WTC11 (cell line): ENCODE results near the gene LHX5. TPM values are rescaled to one million over a fixed set of nuclear protein-coding genes. Genes with fewer than 3 reads are reported as not detected.

Source experiments
- ATAC-seq: fragments of 200-7000 bp; cut with Tn5 transposase; 2 replicates; pipeline ENCODE4 v1.10.0; 2021; ENCODE audit warnings: mild to moderate bottlenecking, moderate library complexity
- CTCF ChIA-PET: fragments of 300-600 bp; sonication (Branson Sonifier 250); formaldehyde crosslinking; loops from one replicate; lab custom pipeline; 2021; ENCODE audit warnings: antibody characterized with exemption; lab: Charles Lee
- POLR2A ChIA-PET: fragments of 350-600 bp; sonication (Branson Sonifier 250); formaldehyde crosslinking; loops from one replicate; lab custom pipeline; 2021; ENCODE audit warnings: antibody characterized with exemption; lab: Charles Lee
- DNase-seq: peaks from one replicate; pipeline ENCODE4 v3.0.0; 2021; ENCODE audit warnings: low spot score
- H3K27ac Mint-ChIP-seq: 2 replicates; pipeline ENCODE4 v1.8.0; 2021; ENCODE audit warnings: mixed read lengths
- H3K27me3 Mint-ChIP-seq: 2 replicates; pipeline ENCODE4 v1.8.0; 2021; ENCODE audit warnings: low read depth, mild to moderate bottlenecking, moderate library complexity, mixed read lengths
- H3K36me3 Mint-ChIP-seq: 2 replicates; pipeline ENCODE4 v1.8.0; 2021; ENCODE audit warnings: mixed read lengths
- H3K4me1 Mint-ChIP-seq: 2 replicates; pipeline ENCODE4 v1.8.0; 2022; ENCODE audit warnings: mixed read lengths
- H3K4me3 Mint-ChIP-seq: 2 replicates; pipeline ENCODE4 v1.8.0; 2021; ENCODE audit warnings: mild to moderate bottlenecking, moderate library complexity, mixed read lengths
- H3K9me3 Mint-ChIP-seq: 2 replicates; pipeline ENCODE4 v1.8.0; 2021; ENCODE audit warnings: mixed read lengths
- CREB1 ChIP-seq: sonication (generic); formaldehyde crosslinking; IDR thresholded peaks from 2 replicates; pipeline ENCODE4 v1.8.0; 2023; ENCODE audit warnings: mild to moderate bottlenecking, missing genetic modification reagents
- GTF2I ChIP-seq: fragments of 250-450 bp; sonication (Bioruptor Pico); conservative IDR thresholded peaks from 2 replicates; pipeline ENCODE4 v1.4.0; 2021; ENCODE audit warnings: mild to moderate bottlenecking
- JAZF1 ChIP-seq: fragments of 250-450 bp; sonication (Bioruptor Pico); IDR thresholded peaks from 2 replicates; pipeline ENCODE4 v1.9.0; 2021; ENCODE audit warnings: moderate library complexity, mild to moderate bottlenecking, inconsistent platforms
- JUN ChIP-seq: sonication (generic); formaldehyde crosslinking; IDR thresholded peaks from 2 replicates; pipeline ENCODE4 v1.8.0; 2023; ENCODE audit warnings: mild to moderate bottlenecking, missing genetic modification reagents
- KAT7 ChIP-seq: sonication (generic); formaldehyde crosslinking; IDR thresholded peaks from 2 replicates; pipeline ENCODE4 v1.8.1; 2023; ENCODE audit warnings: missing genetic modification reagents, mild to moderate bottlenecking, borderline replicate concordance
- MYBL2 ChIP-seq: sonication (generic); formaldehyde crosslinking; IDR thresholded peaks from 2 replicates; pipeline ENCODE4 v1.8.1; 2023; ENCODE audit warnings: mild to moderate bottlenecking, moderate library complexity, missing genetic modification reagents
- NFATC4 ChIP-seq: fragments of 250-450 bp; sonication (Bioruptor Pico); IDR thresholded peaks from 2 replicates; pipeline ENCODE4 v1.9.0; 2021; ENCODE audit warnings: mild to moderate bottlenecking
- NR3C1 ChIP-seq: sonication (generic); formaldehyde crosslinking; conservative IDR thresholded peaks from 2 replicates; pipeline ENCODE4 v1.8.1; 2023; ENCODE audit warnings: low read depth, mild to moderate bottlenecking, missing genetic modification reagents
- RELA ChIP-seq: sonication (generic); formaldehyde crosslinking; IDR thresholded peaks from 2 replicates; pipeline ENCODE4 v1.8.1; 2022; ENCODE audit warnings: missing genetic modification reagents, mild to moderate bottlenecking, borderline replicate concordance
- SMAD3 ChIP-seq: sonication (generic); formaldehyde crosslinking; IDR thresholded peaks from 2 replicates; pipeline ENCODE4 v1.8.0; 2022; ENCODE audit warnings: missing genetic modification reagents, mild to moderate bottlenecking, borderline replicate concordance
- SOX15 ChIP-seq: fragments of 250-450 bp; sonication (Bioruptor Pico); IDR thresholded peaks from 2 replicates; pipeline ENCODE4 v1.9.0; 2021; ENCODE audit warnings: mild to moderate bottlenecking
- TCF7 ChIP-seq: sonication (generic); formaldehyde crosslinking; IDR thresholded peaks from 2 replicates; pipeline ENCODE4 v1.8.0; 2022; ENCODE audit warnings: mild to moderate bottlenecking, low read depth, missing genetic modification reagents, moderate library complexity
- TEAD1 ChIP-seq: sonication (generic); formaldehyde crosslinking; IDR thresholded peaks from 2 replicates; pipeline ENCODE4 v1.8.0; 2022; ENCODE audit warnings: mild to moderate bottlenecking, missing genetic modification reagents
- ZNF317 ChIP-seq: sonication (generic); formaldehyde crosslinking; IDR thresholded peaks from 2 replicates; pipeline ENCODE4 v1.8.1; 2023; ENCODE audit warnings: low read depth, mild to moderate bottlenecking, moderate library complexity, missing genetic modification reagents, borderline replicate concordance
- total RNA-seq: library from RNA; stranded (reverse); gene quantifications from 3 replicates; pipeline ENCODE4 v1.2.3, GENCODE V29; 2021
- TF ChIP-seq, protein P1 (sequence below): sonication (generic); formaldehyde crosslinking; IDR thresholded peaks from 2 replicates; pipeline ENCODE4 v1.8.0; 2022; ENCODE audit warnings: mild to moderate bottlenecking, missing genetic modification reagents
- TF ChIP-seq, protein P2 (sequence below): sonication (generic); formaldehyde crosslinking; IDR thresholded peaks from 2 replicates; pipeline ENCODE4 v1.8.1; 2023; ENCODE audit warnings: mild to moderate bottlenecking, missing genetic modification reagents
- TF ChIP-seq, protein P3 (sequence below): sonication (generic); formaldehyde crosslinking; IDR thresholded peaks from 2 replicates; pipeline ENCODE4 v1.8.1; 2022; ENCODE audit warnings: mild to moderate bottlenecking, moderate library complexity, missing genetic modification reagents
- TF ChIP-seq, protein P4 (sequence below): sonication (generic); formaldehyde crosslinking; conservative IDR thresholded peaks from 2 replicates; pipeline ENCODE4 v1.8.1; 2023; ENCODE audit warnings: mild to moderate bottlenecking, low read depth, missing genetic modification reagents, moderate library complexity
- TF ChIP-seq, protein P5 (sequence below): sonication (generic); formaldehyde crosslinking; IDR thresholded peaks from 2 replicates; pipeline ENCODE4 v1.8.1; 2023; ENCODE audit warnings: mild to moderate bottlenecking, moderate library complexity, missing genetic modification reagents
- TF ChIP-seq, protein P6 (sequence below): fragments of 250-450 bp; sonication (Bioruptor Pico); IDR thresholded peaks from 2 replicates; pipeline ENCODE4 v2.1.2; 2022; ENCODE audit warnings: mild to moderate bottlenecking, moderate library complexity

The LHX5 gene
- total RNA-seq, 1 experiment from 2014 or later, result 3.0 TPM

DNA sequence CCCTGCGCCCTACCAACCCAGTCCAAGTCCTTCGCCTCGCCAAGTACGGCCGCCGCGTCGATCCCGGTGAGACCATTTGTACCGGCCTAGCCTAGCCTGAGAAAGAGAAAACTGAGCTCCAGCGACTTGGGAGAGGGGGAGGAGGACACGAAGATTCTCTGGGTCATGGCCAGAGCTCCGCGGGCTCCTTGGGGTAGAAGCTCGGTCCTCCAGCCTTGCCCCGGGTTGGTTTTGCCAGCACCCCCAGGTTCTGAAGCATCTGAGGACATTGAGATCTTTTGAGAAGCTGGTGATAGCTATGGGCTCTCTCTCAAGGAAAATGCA lies 7.3 kb downstream of the LHX5 start (continued):
- TF ChIP-seq TEAD1, result no peak

DNA sequence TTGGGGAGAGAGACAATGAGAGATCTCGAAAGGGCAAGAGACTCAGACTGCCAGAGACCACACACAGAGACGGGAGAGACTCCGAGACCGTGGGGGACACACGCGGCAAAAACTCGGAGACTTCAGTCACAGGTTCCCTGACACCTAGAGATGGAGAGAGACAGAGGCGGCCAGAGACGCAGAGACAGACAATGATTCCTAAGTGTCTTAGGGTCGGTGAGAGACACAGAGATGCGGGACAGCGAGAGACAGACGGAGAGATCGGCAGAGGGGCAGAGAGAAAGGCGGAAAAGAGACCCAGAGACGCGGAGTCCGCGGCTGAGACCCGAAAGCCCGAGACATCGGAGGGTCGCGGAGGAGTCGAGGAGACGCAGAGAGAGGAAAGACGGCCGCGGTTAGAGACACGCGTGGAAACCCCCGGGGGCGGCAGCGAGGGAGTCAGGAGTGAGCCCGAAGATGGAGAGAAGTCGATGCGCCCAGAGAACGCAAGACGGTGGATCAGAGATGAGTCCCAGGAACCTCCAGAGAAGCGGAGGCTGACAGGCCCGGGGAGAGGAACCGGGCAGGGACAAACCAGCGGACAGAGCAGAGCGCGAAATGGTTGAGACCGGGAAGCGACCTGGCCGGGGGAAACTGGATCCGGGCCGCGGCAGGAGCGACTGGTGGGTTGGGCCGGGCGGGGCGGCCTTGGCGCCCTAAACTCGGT lies 7.8 kb downstream of the LHX5 start:
- ATAC-seq (no peak; the same call in 1 of the 2 replicates), DNase-seq (peak; percentile 54)
- H3K4me3 Mint-ChIP-seq, result peak overlapping the region; percentile 68
- peaks cover 43% of the 10 kb centered on the region for H3K4me1 Mint-ChIP-seq
- ChIA-PET POLR2A (interaction anchor here (0.5 kb wide), 1 partner anchor 58 kb away, joined by 4 read pairs; no protein-coding TSS in a partner anchor), CTCF (interaction anchor here (0.9 to 4.0 kb wide), 7 partner anchors 9 to 355 kb away, joined by 3 to 92 read pairs (median 6); partner anchors contain the start of gene LHX5)
- TF ChIP-seq, protein P1, sequence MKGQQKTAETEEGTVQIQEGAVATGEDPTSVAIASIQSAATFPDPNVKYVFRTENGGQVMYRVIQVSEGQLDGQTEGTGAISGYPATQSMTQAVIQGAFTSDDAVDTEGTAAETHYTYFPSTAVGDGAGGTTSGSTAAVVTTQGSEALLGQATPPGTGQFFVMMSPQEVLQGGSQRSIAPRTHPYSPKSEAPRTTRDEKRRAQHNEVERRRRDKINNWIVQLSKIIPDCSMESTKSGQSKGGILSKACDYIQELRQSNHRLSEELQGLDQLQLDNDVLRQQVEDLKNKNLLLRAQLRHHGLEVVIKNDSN (CRISPR knock-in tag), result no peak
- no peak for TF ChIP-seq TCF7 (CRISPR knock-in tag)
- no peak for TF ChIP-seq GTF2I (CRISPR knock-in tag)
- no peak for TF ChIP-seq NFATC4
- TF ChIP-seq, protein P2, sequence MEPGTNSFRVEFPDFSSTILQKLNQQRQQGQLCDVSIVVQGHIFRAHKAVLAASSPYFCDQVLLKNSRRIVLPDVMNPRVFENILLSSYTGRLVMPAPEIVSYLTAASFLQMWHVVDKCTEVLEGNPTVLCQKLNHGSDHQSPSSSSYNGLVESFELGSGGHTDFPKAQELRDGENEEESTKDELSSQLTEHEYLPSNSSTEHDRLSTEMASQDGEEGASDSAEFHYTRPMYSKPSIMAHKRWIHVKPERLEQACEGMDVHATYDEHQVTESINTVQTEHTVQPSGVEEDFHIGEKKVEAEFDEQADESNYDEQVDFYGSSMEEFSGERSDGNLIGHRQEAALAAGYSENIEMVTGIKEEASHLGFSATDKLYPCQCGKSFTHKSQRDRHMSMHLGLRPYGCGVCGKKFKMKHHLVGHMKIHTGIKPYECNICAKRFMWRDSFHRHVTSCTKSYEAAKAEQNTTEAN, result no peak
- no peak for TF ChIP-seq ZNF317 (CRISPR knock-in tag)
- no peak for TF ChIP-seq KAT7 (CRISPR knock-in tag)
- TF ChIP-seq SMAD3 (CRISPR knock-in tag), result no peak
- TF ChIP-seq, protein P3, sequence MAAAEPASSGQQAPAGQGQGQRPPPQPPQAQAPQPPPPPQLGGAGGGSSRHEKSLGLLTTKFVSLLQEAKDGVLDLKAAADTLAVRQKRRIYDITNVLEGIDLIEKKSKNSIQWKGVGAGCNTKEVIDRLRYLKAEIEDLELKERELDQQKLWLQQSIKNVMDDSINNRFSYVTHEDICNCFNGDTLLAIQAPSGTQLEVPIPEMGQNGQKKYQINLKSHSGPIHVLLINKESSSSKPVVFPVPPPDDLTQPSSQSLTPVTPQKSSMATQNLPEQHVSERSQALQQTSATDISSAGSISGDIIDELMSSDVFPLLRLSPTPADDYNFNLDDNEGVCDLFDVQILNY (CRISPR knock-in tag), result no peak
- no peak for TF ChIP-seq JAZF1 (CRISPR knock-in tag)
- no peak for TF ChIP-seq SOX15 (CRISPR knock-in tag)
- no peak for TF ChIP-seq MYBL2 (CRISPR knock-in tag)
- TF ChIP-seq, protein P4, sequence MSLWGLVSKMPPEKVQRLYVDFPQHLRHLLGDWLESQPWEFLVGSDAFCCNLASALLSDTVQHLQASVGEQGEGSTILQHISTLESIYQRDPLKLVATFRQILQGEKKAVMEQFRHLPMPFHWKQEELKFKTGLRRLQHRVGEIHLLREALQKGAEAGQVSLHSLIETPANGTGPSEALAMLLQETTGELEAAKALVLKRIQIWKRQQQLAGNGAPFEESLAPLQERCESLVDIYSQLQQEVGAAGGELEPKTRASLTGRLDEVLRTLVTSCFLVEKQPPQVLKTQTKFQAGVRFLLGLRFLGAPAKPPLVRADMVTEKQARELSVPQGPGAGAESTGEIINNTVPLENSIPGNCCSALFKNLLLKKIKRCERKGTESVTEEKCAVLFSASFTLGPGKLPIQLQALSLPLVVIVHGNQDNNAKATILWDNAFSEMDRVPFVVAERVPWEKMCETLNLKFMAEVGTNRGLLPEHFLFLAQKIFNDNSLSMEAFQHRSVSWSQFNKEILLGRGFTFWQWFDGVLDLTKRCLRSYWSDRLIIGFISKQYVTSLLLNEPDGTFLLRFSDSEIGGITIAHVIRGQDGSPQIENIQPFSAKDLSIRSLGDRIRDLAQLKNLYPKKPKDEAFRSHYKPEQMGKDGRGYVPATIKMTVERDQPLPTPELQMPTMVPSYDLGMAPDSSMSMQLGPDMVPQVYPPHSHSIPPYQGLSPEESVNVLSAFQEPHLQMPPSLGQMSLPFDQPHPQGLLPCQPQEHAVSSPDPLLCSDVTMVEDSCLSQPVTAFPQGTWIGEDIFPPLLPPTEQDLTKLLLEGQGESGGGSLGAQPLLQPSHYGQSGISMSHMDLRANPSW (CRISPR knock-in tag), result no peak
- no peak for TF ChIP-seq CREB1 (CRISPR knock-in tag)
- no peak for TF ChIP-seq RELA
- TF ChIP-seq, protein P5, sequence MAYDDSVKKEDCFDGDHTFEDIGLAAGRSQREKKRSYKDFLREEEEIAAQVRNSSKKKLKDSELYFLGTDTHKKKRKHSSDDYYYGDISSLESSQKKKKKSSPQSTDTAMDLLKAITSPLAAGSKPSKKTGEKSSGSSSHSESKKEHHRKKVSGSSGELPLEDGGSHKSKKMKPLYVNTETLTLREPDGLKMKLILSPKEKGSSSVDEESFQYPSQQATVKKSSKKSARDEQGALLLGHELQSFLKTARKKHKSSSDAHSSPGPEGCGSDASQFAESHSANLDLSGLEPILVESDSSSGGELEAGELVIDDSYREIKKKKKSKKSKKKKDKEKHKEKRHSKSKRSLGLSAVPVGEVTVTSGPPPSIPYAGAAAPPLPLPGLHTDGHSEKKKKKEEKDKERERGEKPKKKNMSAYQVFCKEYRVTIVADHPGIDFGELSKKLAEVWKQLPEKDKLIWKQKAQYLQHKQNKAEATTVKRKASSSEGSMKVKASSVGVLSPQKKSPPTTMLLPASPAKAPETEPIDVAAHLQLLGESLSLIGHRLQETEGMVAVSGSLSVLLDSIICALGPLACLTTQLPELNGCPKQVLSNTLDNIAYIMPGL (CRISPR knock-in tag), result no peak
- TF ChIP-seq NR3C1 (CRISPR knock-in tag), result no peak
- TF ChIP-seq, protein P6, sequence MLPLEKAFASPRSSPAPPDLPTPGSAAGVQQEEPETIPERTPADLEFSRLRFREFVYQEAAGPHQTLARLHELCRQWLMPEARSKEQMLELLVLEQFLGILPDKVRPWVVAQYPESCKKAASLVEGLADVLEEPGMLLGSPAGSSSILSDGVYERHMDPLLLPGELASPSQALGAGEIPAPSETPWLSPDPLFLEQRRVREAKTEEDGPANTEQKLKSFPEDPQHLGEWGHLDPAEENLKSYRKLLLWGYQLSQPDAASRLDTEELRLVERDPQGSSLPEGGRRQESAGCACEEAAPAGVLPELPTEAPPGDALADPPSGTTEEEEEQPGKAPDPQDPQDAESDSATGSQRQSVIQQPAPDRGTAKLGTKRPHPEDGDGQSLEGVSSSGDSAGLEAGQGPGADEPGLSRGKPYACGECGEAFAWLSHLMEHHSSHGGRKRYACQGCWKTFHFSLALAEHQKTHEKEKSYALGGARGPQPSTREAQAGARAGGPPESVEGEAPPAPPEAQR (CRISPR knock-in tag), result no peak
- TF ChIP-seq JUN (CRISPR knock-in tag), result no peak
- H3K36me3 Mint-ChIP-seq, result no peaks in the 10 kb centered on the region
- no peak overlapping the region for H3K27ac Mint-ChIP-seq
- H3K27me3 Mint-ChIP-seq, result peaks cover 95% of the 10 kb centered on the region
- H3K9me3 Mint-ChIP-seq, result no peaks in the 10 kb centered on the region
